ENCODE measurements around the gene RGS1. TPM values are rescaled to one million over a fixed set of nuclear protein-coding genes. Genes with fewer than 3 reads are reported as not detected.

RGS1 gene
- total and polyA plus RNA-seq, 12 donors = 0.30 to 7.2 (median 0.96) TPM

DNA sequence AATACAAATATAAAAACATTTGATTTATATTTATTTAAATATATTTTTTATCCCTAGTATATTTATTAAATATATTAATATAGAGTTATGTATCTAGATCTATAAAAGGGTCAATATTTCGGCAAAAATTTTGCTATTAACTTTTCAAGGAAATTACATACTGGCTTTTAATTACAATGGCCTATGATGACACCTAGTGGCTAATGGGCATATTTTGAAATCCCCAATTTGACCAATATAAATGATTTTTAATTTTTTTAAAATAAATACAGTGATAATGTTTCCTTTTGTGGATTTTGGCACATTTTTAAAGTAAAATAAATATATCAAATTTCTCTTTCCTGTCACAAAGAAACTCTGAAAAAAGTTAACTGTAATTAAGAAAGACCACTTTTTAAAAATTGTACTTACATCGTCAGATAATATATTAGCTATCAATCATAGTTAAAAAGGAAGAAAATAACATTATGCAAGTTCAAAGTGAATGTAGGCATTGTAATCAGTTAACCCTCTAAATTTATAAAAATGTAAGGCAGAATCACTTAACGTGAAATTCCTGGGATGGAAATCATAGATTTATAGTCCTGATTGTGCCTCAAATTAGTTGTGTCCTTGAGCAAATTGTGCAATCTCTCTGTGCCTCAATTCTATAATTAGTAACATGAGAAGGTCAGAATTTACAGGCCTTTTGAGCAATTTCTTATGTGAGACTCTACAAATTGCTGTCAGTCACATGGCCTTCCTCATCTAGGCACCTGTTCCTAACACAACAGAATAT is 34.7 kb downstream of the RGS1 start:
- H3K27me3 ChIP-seq = no peaks in the 10 kb centered on the region
- H3K9me3 ChIP-seq = no peaks in the 10 kb centered on the region
- H3K36me3 ChIP-seq = no peaks in the 10 kb centered on the region
- TF ChIP-seq CTCF (IDR thresholded peaks at IDR 0.05) = peak; percentile 32 to 75 (median 63)
- peaks cover 0 to 15% (median 0%) of the 10 kb centered on the region in 9 donors for H3K4me1 ChIP-seq
- intact Hi-C loops (cut with DNase I) = loop anchor here in 6 of 10 donors (2.0 to 10.0 kb wide), 6 partner anchors 134 to 414 kb away; partner anchors contain the start of gene RGS2 (in 4 of the 6)
- H3K27ac ChIP-seq = no peak overlapping the region
- no peak overlapping the region for H3K4me3 ChIP-seq
- WGBS, 2 donors = 66 to 68% methylated on average over 3 of the region's 3 CpGs
- ATAC-seq (no peak), DNase-seq (no peak)

GRCh38 chr1:192615055-192615454 is 39.5 kb downstream of the RGS1 start:
- no peaks in the 10 kb centered on the region for H3K27me3 ChIP-seq
- H3K4me1 ChIP-seq = peaks cover 0 to under 1% (median 0%) of the 10 kb centered on the region in 9 donors
- H3K9me3 ChIP-seq = no peaks in the 10 kb centered on the region
- ATAC-seq = no peak
- no peak overlapping the region for H3K27ac ChIP-seq
- no peak for TF ChIP-seq CTCF (IDR thresholded peaks at IDR 0.05)
- no peak for DNase-seq
- no peaks in the 10 kb centered on the region for H3K36me3 ChIP-seq
- WGBS, 2 donors = 98 to 100% methylated on average over 1 of the region's 1 CpG
- no peak overlapping the region for H3K4me3 ChIP-seq
- intact Hi-C loops (cut with DNase I) = loop anchor here in 3 of 10 donors (10.0 kb wide), 2 partner anchors 190 to 410 kb away; partner anchors contain the start of gene RGS2 (in 2 of the 3)

DNA sequence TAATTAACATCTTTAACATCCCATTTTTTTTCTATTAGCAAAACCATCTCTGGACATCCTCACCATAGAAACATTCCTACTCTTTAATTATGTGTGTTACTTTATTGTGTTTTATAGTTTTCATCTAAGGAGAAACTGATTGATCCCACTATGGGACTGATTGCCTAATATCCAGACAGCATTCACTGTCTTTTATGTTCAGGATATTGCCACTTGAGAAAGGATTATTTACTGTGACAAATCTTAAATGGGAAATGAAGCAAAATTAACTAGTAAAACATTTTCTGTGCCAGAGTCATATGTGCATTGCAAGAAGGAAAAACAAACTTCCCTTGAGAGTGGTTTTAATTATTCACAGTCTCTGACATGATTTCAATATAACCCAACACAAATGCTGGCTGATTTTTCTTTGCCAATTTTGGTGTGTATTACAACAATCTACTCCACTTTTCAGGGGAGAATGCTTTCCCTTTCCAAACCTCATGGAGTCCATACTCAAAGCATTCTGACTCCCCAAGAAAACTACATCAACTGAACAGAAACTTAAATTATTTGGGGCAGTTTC is 44.6 kb downstream of the RGS1 start:
- H3K27ac ChIP-seq = no peak overlapping the region
- H3K4me1 ChIP-seq = no peaks in the 10 kb centered on the region
- no peaks in the 10 kb centered on the region for H3K27me3 ChIP-seq
- no peak for TF ChIP-seq CTCF (IDR thresholded peaks at IDR 0.05)
- ATAC-seq (no peak), DNase-seq (no peak)
- intact Hi-C loops (cut with DNase I) = no loop called here
- peaks cover 0 to 15% (median 0%) of the 10 kb centered on the region in 11 donors for H3K9me3 ChIP-seq
- no peaks in the 10 kb centered on the region for H3K36me3 ChIP-seq
- no peak overlapping the region for H3K4me3 ChIP-seq

DNA sequence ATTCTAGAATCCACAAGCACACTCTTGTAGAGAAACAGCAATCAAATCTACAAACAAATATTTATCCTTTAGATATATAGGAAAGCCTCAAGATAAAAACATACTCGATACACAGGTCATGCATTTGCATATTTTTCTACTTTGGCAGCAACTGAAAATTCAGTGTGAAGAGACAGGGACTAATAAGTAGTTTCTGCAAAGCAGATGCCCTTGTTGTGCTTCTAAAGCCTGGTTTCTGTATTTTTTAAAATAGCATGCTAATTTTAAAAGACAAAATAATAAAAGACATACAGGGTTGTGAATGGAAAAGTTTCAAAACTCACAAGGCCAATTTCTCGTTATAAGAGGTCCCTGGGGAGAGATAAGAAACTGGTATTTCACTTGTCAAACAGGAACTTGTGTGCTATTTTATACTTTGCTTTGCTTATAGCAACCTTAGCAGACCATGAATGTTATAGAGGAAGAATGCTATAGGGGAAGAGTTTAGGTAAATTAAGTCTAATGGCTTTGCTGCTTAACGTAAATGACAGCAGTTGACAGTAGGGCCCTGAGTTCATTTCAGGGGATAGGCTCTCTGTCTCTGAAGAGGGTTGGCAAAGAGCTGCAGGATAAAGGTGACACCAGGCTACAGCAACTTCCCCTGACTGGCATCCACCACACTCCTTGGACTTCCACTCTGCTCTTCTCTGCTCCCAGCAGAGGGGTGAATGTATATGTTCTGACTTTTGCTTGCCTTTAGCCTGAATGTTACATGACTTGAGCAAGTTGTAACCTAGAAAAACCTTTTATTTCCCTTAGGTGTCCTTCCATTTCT is 51.0 kb downstream of the RGS1 start:
- no peak for TF ChIP-seq CTCF (IDR thresholded peaks at IDR 0.05)
- no peak overlapping the region for H3K4me3 ChIP-seq
- no peaks in the 10 kb centered on the region for H3K27me3 ChIP-seq
- ATAC-seq = peak in 3 of 8 donors; percentile 71 to 88 (median 79)
- H3K27ac ChIP-seq = no peak overlapping the region
- DNase-seq = no peak
- H3K4me1 ChIP-seq = peaks cover 0 to 37% (median 15%) of the 10 kb centered on the region in 9 donors
- intact Hi-C loops (cut with DNase I) = loop anchor here in 1 of 10 donors (5.0 kb wide), 1 partner anchor 181 kb away; the partner anchor contains the start of gene RGS2
- WGBS, 2 donors = 22 to 27% methylated on average over 3 of the region's 3 CpGs
- peaks cover 0 to 6% (median 0%) of the 10 kb centered on the region in 11 donors for H3K9me3 ChIP-seq
- H3K36me3 ChIP-seq = no peaks in the 10 kb centered on the region

All from heart right ventricle (tissue), 16 donors.